Right lobe of liver (tissue), 4 donors: ENCODE data around the gene LMO7.

Source experiments
- CTCF ChIP-seq, 4 donors: fragments of 200-600 bp in 3 of 4; fragments of 450-650 bp in 1 of 4; IDR thresholded peaks; one replicate each; pipeline versions ENCODE4 v1.5.1 to v1.8.0; 2016 to 2022; ENCODE audit warnings: antibody characterized with exemption in 4 of 4, mild to moderate bottlenecking in 2 of 4
- POLR2A ChIP-seq: fragments of 450-650 bp; IDR thresholded peaks from one replicate; pipeline ENCODE4 v1.6.1; 2017; ENCODE audit warnings: antibody characterized with exemption, mild to moderate bottlenecking
- donor health status: DM: no; HTN: no; CAD: no.
- donor health status: DM: no; HTN: no; CAD: no.
- donor health status: DM: no; HTN: yes; CAD: no.

- TF ChIP-seq POLR2A = no peak
- TF ChIP-seq CTCF (IDR thresholded peaks at IDR 0.05) = no peak
Measured at GRCh38 chr13:75872980-75873379, 236.8 kb downstream of the LMO7 start.
